Ovary (tissue), 9 donors: ENCODE results near the gene CTDSPL. TPM values are rescaled to one million over a fixed set of nuclear protein-coding genes. Genes with fewer than 3 reads are reported as not detected.

Source experiments
- DNase-seq, 5 donors: peaks; one replicate each; pipeline ENCODE4 v3.0.0-alpha.2; 2019 to 2020
- H3K27ac ChIP-seq, 2 donors: fragments of 200-600 bp; one replicate each; pipeline versions ENCODE4 v1.5.1 to v1.8.0; 2019 to 2022
- H3K27me3 ChIP-seq: fragments of 200-600 bp; one replicate; pipeline ENCODE4 v1.8.0; 2022
- H3K36me3 ChIP-seq: fragments of 200-600 bp; sonication (generic); one replicate; pipeline ENCODE4 v1.5.1; 2019
- H3K4me1 ChIP-seq: one replicate; pipeline ENCODE4 v1.8.1; 2013; ENCODE audit warnings: mild to moderate bottlenecking, moderate library complexity; ENCODE audit not compliant: insufficient read depth
- H3K4me3 ChIP-seq: fragments of 200-600 bp; sonication (generic); one replicate; pipeline ENCODE4 v1.5.1; 2017
- H3K9me3 ChIP-seq, 2 donors: fragments of 200-600 bp in 1 of 2; sonication (generic) in 1 of 2; one replicate each; pipeline versions ENCODE4 v1.5.1 to v1.8.1; 2013 to 2019; ENCODE audit warnings: mild to moderate bottlenecking in 1 of 2, moderate library complexity in 1 of 2
- EP300 ChIP-seq: sonication (generic); formaldehyde crosslinking; IDR thresholded peaks from one replicate; pipeline ENCODE4 v1.6.1; 2017; ENCODE audit warnings: antibody characterized with exemption
- POLR2A ChIP-seq: fragments of 450-650 bp; IDR thresholded peaks from one replicate; pipeline ENCODE4 v1.6.1; 2017; ENCODE audit warnings: antibody characterized with exemption, mild to moderate bottlenecking, moderate library complexity
- WGBS, 3 donors: extraction: QIAGEN DNeasy Blood & Tissue Kit in 1 of 3; methylation state at CpG; one replicate each; pipeline versions ENCODE4 v1.1.5 to v1.1.7; 2013 to 2017; 5-methylcytosine and 5-hydroxymethylcytosine counted together
- intact Hi-C, 4 donors: fragments of 100-400 bp; cut with DNase I; formaldehyde crosslinking; loops; one replicate each; pipeline versions ENCODE4 v1.11.0 to v1.15.1; 2022 to 2023
- polyA plus RNA-seq, 2 donors: library from polyadenylated mRNA; stranded (reverse); fragments of 200-250 nt in 1 of 2; fragments of 350-450 nt in 1 of 2; fragmentation: Illumina TruSeq in 1 of 2; extraction: RNeasy Lipid Tissue Mini Kit (QIAGEN cat#74804) in 1 of 2; gene quantifications; one replicate each; pipeline ENCODE4 v1.2.3, GENCODE V29; 2013 to 2014
- total RNA-seq, 7 donors: library from RNA; depleted of rRNA in 2 of 7; stranded (reverse); fragments of >200 nt in 2 of 7; fragmentation: NEBNext Ultra II Directional in 3 of 7; extraction: Animal tissue kit (Norgen Biotek cat#: 25700) in 3 of 7; gene quantifications; one replicate each; pipeline versions ENCODE4 v1.1.0 to v1.2.4, GENCODE V29; 2016 to 2023
- TF ChIP-seq, protein P1 (sequence below), 3 donors: fragments of 450-650 bp in 2 of 3; fragments of 200-600 bp in 1 of 3; IDR thresholded peaks; one replicate each; pipeline versions ENCODE4 v1.5.1 to v1.8.0; 2016 to 2022; ENCODE audit warnings: antibody characterized with exemption in 3 of 3, mild to moderate bottlenecking in 1 of 3
- donor health status: DM: no; HTN: no; CAD: no; lungs with moderate emphysema.
- donor health status: DM: no; HTN: no; CAD: no.
- donor health status: Bipolar disorder and iron deficiency.
- donor health status: DM: yes; HTN: yes; CAD: no.
- donor health status: DM: no; HTN: no; CAD: no.
- donor health status: DM: yes; HTN: yes; CAD: no.

CTDSPL gene
- total and polyA plus RNA-seq, 9 donors = 14.8 to 41.1 (median 34.2) TPM

DNA sequence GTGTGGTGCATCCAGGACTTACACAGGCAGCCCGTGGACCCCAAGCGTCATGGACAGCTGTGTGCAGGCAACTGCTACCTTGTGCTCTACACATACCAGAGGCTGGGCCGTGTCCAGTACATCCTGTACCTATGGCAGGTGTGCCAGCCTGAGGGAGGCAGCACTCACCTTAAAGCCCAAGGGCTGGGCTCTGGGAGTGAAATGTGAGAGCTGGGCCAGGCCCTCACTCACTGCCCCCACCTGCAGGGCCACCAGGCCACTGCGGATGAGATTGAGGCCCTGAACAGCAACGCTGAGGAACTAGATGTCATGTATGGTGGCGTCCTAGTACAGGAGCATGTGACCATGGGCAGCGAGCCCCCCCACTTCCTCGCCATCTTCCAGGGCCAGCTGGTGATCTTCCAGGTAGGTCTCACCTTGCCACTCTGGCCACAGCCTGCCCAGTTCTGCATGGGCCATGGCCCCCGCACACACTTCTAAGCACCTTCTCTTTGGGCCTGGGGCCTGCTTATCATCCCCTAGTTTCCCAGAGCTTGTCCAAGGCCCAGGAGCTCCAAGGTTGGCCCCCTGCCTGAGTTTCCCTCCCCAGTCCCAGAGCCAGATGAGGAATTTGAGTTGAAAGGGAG lies 139.9 kb downstream of the CTDSPL start:
- Histone ChIP-seq H3K9me3 (no peaks in the 10 kb centered on the region), H3K27me3 (no peaks in the 10 kb centered on the region), H3K36me3 (no peaks in the 10 kb centered on the region), H3K4me3 (no peak overlapping the region), H3K27ac (no peak overlapping the region), H3K4me1 (peaks cover 7% of the 10 kb centered on the region)
- WGBS, 3 donors = 84 to 85% (median 84%) methylated on average over 9 of the region's 9 CpGs
- intact Hi-C loops = loop anchor here in 3 of 4 donors (2.0 to 10.0 kb wide), 3 partner anchors 133 to 147 kb away; partner anchors contain the start of genes ACAA1 (in 1 of the 3) and MYD88 (in 1 of the 3)
- peak in 3 of 5 donors; percentile 21 to 51 (median 29) for DNase-seq
- TF ChIP-seq POLR2A = no peak
- no peak for TF ChIP-seq EP300
- TF ChIP-seq, protein P1, sequence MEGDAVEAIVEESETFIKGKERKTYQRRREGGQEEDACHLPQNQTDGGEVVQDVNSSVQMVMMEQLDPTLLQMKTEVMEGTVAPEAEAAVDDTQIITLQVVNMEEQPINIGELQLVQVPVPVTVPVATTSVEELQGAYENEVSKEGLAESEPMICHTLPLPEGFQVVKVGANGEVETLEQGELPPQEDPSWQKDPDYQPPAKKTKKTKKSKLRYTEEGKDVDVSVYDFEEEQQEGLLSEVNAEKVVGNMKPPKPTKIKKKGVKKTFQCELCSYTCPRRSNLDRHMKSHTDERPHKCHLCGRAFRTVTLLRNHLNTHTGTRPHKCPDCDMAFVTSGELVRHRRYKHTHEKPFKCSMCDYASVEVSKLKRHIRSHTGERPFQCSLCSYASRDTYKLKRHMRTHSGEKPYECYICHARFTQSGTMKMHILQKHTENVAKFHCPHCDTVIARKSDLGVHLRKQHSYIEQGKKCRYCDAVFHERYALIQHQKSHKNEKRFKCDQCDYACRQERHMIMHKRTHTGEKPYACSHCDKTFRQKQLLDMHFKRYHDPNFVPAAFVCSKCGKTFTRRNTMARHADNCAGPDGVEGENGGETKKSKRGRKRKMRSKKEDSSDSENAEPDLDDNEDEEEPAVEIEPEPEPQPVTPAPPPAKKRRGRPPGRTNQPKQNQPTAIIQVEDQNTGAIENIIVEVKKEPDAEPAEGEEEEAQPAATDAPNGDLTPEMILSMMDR (IDR thresholded peaks at IDR 0.05) = no peak

DNA sequence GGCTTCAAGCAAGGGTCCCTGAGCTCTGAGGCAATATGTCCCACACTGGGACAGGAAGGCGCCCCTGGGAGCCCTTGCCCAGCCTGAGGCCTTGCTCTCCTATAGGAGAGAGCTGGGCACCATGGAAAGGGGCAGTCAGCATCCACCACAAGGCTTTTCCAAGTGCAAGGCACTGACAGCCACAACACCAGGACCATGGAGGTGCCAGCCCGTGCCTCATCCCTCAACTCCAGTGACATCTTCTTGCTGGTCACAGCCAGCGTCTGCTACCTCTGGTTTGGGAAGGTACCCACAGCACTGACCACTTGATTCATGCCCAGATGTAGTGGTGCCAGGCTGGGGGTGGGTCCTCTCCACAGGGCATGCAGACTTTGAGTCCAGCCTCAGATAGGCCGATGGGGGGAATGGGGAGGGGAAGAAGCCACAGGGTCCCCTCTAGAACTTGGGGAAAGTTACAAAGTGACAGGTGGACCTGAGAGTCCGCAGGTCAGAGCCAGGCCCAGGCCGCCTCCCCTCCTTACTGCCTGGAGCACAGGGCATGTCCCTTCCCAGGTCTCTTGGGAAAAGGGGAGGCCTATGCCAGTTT lies 140.7 kb downstream of the CTDSPL start:
- Histone ChIP-seq H3K36me3 (no peaks in the 10 kb centered on the region), H3K27me3 (no peaks in the 10 kb centered on the region), H3K4me1 (peaks cover 7% of the 10 kb centered on the region), H3K9me3 (no peaks in the 10 kb centered on the region), H3K4me3 (no peak overlapping the region), H3K27ac (no peak overlapping the region)
- 92 to 98% (median 94%) methylated on average over 6 of the region's 6 CpGs for WGBS, 3 donors
- TF ChIP-seq EP300 = no peak
- TF ChIP-seq POLR2A = no peak
- TF ChIP-seq, protein P1 (IDR thresholded peaks at IDR 0.05) = no peak
- intact Hi-C loops = loop anchor here in 3 of 4 donors (2.0 to 10.0 kb wide), 3 partner anchors 132 to 148 kb away; partner anchors contain the start of genes ACAA1 (in 1 of the 3) and MYD88 (in 1 of the 3)
- DNase-seq = peak in 3 of 5 donors; percentile 9 to 36 (median 23)

DNA sequence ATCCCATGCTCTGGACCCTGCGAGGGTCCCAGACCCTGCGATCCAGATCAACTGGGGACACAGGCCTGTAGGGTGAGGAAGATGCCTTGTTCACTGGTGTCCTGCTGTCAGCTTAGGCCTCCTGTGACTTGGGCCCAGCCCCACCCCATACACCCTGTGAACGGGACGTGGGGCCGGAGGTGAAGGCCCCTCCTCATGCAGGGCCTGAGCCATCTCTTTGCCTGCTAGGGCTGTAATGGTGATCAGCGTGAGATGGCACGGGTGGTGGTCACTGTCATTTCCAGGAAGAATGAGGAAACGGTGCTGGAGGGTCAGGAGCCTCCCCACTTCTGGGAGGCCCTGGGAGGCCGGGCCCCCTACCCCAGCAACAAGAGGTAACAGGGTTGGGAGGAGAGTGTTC lies 141.3 kb downstream of the CTDSPL start:
- TF ChIP-seq EP300 (no peak), POLR2A (no peak)
- TF ChIP-seq, protein P1 (IDR thresholded peaks at IDR 0.05) = no peak
- Histone ChIP-seq H3K4me1 (peaks cover 6% of the 10 kb centered on the region), H3K27ac (no peak overlapping the region), H3K9me3 (no peaks in the 10 kb centered on the region), H3K36me3 (no peaks in the 10 kb centered on the region), H3K27me3 (no peaks in the 10 kb centered on the region), H3K4me3 (no peak overlapping the region)
- DNase-seq = peak in 3 of 5 donors; percentile 9 to 37 (median 24)
- intact Hi-C loops = loop anchor here in 3 of 4 donors (2.0 to 10.0 kb wide), 3 partner anchors 132 to 148 kb away; partner anchors contain the start of genes ACAA1 (in 1 of the 3) and MYD88 (in 1 of the 3)
- WGBS, 3 donors = 80 to 89% (median 80%) methylated on average over 9 of the region's 9 CpGs

DNA sequence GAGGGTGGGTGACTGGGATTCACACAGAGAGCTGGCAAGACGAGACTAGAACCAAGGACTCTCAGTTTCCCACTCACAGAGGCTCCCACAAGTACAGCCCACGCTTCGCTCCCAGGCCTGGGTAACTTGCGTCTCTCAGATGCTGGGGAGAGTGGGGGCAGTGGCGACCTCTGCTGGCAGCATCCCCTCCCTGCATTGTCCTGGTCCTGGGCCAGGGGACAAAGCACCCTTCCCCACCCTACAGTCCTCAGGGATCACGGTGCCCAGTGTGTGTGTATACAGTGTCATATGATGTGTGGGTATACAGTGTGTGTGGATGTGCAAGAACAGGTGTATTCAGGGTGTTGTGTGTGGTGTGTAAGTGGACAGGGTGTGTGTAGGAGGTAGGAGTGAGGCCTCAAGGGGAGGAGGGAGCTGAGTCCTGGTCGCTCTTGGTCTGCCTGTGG lies 141.7 kb downstream of the CTDSPL start:
- DNase-seq = peak; percentile 57 to 84 (median 76)
- Histone ChIP-seq H3K4me3 (no peak overlapping the region), H3K9me3 (no peaks in the 10 kb centered on the region), H3K4me1 (peaks cover 3% of the 10 kb centered on the region), H3K27ac (no peak overlapping the region), H3K36me3 (no peaks in the 10 kb centered on the region), H3K27me3 (no peaks in the 10 kb centered on the region)
- 28 to 43% (median 34%) methylated on average over 7 of the region's 7 CpGs for WGBS, 3 donors
- TF ChIP-seq, protein P1 (IDR thresholded peaks at IDR 0.05) = peak; percentile 63 to 85 (median 69)
- TF ChIP-seq POLR2A = no peak
- intact Hi-C loops = loop anchor here in 3 of 4 donors (2.0 to 10.0 kb wide), 3 partner anchors 131 to 149 kb away; partner anchors contain the start of genes ACAA1 (in 1 of the 3) and MYD88 (in 1 of the 3)
